ENCODE results near the gene CADM2. TPM values are rescaled to one million over a fixed set of nuclear protein-coding genes. Genes with fewer than 3 reads are reported as not detected.

CADM2 gene
- total RNA-seq, 1 experiment from 2014 or later, result not detected

GRCh38 chr3:85821130-85821756, 862.5 kb downstream of the CADM2 start:
- Mint-ChIP-seq H3K27ac (ENCODE audit: low read depth, unreplicated experiment) (no peak overlapping the region), H3K27me3 (ENCODE audit: insufficient read depth, unreplicated experiment) (peaks cover 24% of the 10 kb centered on the region), H3K9me3 (ENCODE audit: unreplicated experiment) (no peaks in the 10 kb centered on the region), H3K4me1 (ENCODE audit: insufficient read depth, unreplicated experiment) (no peaks in the 10 kb centered on the region), H3K4me3 (ENCODE audit: unreplicated experiment) (no peak overlapping the region), H3K36me3 (ENCODE audit: insufficient read depth, unreplicated experiment) (no peaks in the 10 kb centered on the region)
- POLR2A ChIA-PET, result interaction anchor here (1.1 kb wide), 1 partner anchor 11 kb away, joined by 3 read pairs; no protein-coding TSS in a partner anchor
- TF ChIP-seq, protein P1, sequence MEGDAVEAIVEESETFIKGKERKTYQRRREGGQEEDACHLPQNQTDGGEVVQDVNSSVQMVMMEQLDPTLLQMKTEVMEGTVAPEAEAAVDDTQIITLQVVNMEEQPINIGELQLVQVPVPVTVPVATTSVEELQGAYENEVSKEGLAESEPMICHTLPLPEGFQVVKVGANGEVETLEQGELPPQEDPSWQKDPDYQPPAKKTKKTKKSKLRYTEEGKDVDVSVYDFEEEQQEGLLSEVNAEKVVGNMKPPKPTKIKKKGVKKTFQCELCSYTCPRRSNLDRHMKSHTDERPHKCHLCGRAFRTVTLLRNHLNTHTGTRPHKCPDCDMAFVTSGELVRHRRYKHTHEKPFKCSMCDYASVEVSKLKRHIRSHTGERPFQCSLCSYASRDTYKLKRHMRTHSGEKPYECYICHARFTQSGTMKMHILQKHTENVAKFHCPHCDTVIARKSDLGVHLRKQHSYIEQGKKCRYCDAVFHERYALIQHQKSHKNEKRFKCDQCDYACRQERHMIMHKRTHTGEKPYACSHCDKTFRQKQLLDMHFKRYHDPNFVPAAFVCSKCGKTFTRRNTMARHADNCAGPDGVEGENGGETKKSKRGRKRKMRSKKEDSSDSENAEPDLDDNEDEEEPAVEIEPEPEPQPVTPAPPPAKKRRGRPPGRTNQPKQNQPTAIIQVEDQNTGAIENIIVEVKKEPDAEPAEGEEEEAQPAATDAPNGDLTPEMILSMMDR (IDR thresholded peaks at IDR 0.05; ENCODE audit: unreplicated experiment), result peak; percentile 43
- intact Hi-C loops (cut with micrococcal nuclease), result loop anchor here (1.0 kb wide), 2 partner anchors 424 to 742 kb away; no protein-coding TSS in a partner anchor
- BruUV-seq (replicated peaks), result no TSS peak
- DNase-seq (ENCODE audit: unreplicated experiment), result peak; percentile 46
- CTCF ChIA-PET, result interaction anchor here (0.6 to 3.8 kb wide), 18 partner anchors 9 to 1702 kb away, joined by 3 to 37 read pairs (median 3); no protein-coding TSS in a partner anchor

DNA sequence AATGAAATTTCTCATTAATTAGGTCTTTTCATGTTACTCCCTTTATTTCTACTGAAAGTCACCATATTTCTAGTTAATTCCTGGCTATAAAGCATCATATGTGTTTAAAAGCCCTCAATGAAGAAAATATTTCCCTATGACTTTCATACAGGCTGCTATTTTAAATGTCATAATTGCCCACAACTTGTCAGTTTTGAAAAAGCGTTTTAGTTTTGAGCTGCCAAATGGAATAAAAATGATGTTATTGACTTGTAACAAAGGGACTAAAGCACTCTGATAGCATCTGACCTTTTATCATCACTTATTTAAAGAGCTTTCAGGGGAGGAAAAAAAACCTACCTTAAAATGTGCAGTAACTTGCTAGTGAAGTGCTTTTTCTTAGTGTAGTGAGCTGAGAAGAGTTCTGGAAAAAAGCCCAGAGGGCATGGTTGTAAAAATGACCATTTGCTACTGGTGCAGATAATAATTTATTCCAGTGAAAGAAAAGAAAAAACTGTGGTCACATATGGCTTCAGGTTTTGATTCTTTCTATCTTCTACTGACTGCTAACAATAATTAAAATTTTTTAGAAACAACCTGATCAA, 877.2 kb downstream of the CADM2 start:
- H3K4me1 Mint-ChIP-seq (ENCODE audit: insufficient read depth, unreplicated experiment), result no peaks in the 10 kb centered on the region
- TF ChIP-seq, protein P1 (IDR thresholded peaks at IDR 0.05; ENCODE audit: unreplicated experiment), result no peak
- H3K4me3 Mint-ChIP-seq (ENCODE audit: unreplicated experiment), result no peak overlapping the region
- H3K36me3 Mint-ChIP-seq (ENCODE audit: insufficient read depth, unreplicated experiment), result no peaks in the 10 kb centered on the region
- no TSS peak for BruUV-seq (replicated peaks)
- H3K9me3 Mint-ChIP-seq (ENCODE audit: unreplicated experiment), result no peaks in the 10 kb centered on the region
- DNase-seq (ENCODE audit: unreplicated experiment), result no peak
- ChIA-PET CTCF (interaction anchor here (0.6 kb wide), 1 partner anchor 25 kb away, joined by 3 read pairs; no protein-coding TSS in a partner anchor), POLR2A (no interaction called here)
- intact Hi-C loops (cut with micrococcal nuclease), result no loop called here
- H3K27ac Mint-ChIP-seq (ENCODE audit: low read depth, unreplicated experiment), result no peak overlapping the region
- peaks cover 32% of the 10 kb centered on the region for H3K27me3 Mint-ChIP-seq (ENCODE audit: insufficient read depth, unreplicated experiment)

DNA sequence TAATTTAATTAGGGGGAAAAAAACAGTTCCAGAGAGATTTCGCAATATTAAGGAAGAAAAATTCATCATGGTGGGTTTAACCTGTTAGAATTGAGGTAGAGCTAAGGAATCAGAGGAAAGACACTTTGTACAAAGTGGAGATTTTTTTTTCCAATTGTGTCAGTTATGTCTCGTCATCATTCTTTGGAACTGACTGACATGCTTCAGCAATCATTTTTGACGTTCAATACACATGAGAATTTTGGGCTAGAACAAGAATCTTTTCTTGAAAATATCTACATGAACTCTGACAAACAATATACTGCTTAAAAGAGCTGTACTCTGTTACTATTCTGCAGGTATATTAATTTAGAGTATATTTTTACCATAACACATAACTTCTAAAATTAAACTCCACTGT, 878.6 kb downstream of the CADM2 start:
- no TSS peak for BruUV-seq (replicated peaks)

GRCh38 chr3:85838921-85839320, 880.1 kb downstream of the CADM2 start:
- Mint-ChIP-seq H3K9me3 (ENCODE audit: unreplicated experiment) (no peaks in the 10 kb centered on the region), H3K27ac (ENCODE audit: low read depth, unreplicated experiment) (no peak overlapping the region), H3K4me3 (ENCODE audit: unreplicated experiment) (no peak overlapping the region), H3K4me1 (ENCODE audit: insufficient read depth, unreplicated experiment) (no peaks in the 10 kb centered on the region), H3K36me3 (ENCODE audit: insufficient read depth, unreplicated experiment) (no peaks in the 10 kb centered on the region), H3K27me3 (ENCODE audit: insufficient read depth, unreplicated experiment) (peaks cover 3% of the 10 kb centered on the region)
- TF ChIP-seq, protein P1 (IDR thresholded peaks at IDR 0.05; ENCODE audit: unreplicated experiment), result no peak
- no peak for DNase-seq (ENCODE audit: unreplicated experiment)
- ChIA-PET POLR2A (no interaction called here), CTCF (interaction anchor here (0.6 kb wide), 1 partner anchor 154 kb away, joined by 10 read pairs; no protein-coding TSS in a partner anchor)
- no TSS peak for BruUV-seq (replicated peaks)
- intact Hi-C loops (cut with micrococcal nuclease), result no loop called here

More for the DNA sequence above, 878.6 kb downstream of the CADM2 start:
- intact Hi-C loops (cut with micrococcal nuclease), result no loop called here
- TF ChIP-seq, protein P1 (IDR thresholded peaks at IDR 0.05; ENCODE audit: unreplicated experiment), result no peak
- Mint-ChIP-seq H3K27me3 (ENCODE audit: insufficient read depth, unreplicated experiment) (peaks cover 17% of the 10 kb centered on the region), H3K9me3 (ENCODE audit: unreplicated experiment) (no peaks in the 10 kb centered on the region), H3K36me3 (ENCODE audit: insufficient read depth, unreplicated experiment) (no peaks in the 10 kb centered on the region), H3K4me3 (ENCODE audit: unreplicated experiment) (no peak overlapping the region), H3K4me1 (ENCODE audit: insufficient read depth, unreplicated experiment) (no peaks in the 10 kb centered on the region), H3K27ac (ENCODE audit: low read depth, unreplicated experiment) (no peak overlapping the region)
- CTCF ChIA-PET, result no interaction called here
- DNase-seq (ENCODE audit: unreplicated experiment), result no peak
- POLR2A ChIA-PET, result no interaction called here

All from MCF 10A (cell line).